CD4-positive, alpha-beta T cell treated with Interleukin-12 subunit alpha and Interleukin-12 subunit beta, for 1 hour (primary cell): ENCODE measurements around the gene FMC1.
"Not testable (repeated sequence)": the region's sequence is repeated elsewhere in the genome, so short reads cannot be mapped to it uniquely, and the experiment has no call there.

Source experiments
- DNase-seq: peaks from one replicate; pipeline ENCODE4 v3.0.0-alpha.2; 2020

FMC1 gene, protein sequence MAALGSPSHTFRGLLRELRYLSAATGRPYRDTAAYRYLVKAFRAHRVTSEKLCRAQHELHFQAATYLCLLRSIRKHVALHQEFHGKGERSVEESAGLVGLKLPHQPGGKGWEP

DNA sequence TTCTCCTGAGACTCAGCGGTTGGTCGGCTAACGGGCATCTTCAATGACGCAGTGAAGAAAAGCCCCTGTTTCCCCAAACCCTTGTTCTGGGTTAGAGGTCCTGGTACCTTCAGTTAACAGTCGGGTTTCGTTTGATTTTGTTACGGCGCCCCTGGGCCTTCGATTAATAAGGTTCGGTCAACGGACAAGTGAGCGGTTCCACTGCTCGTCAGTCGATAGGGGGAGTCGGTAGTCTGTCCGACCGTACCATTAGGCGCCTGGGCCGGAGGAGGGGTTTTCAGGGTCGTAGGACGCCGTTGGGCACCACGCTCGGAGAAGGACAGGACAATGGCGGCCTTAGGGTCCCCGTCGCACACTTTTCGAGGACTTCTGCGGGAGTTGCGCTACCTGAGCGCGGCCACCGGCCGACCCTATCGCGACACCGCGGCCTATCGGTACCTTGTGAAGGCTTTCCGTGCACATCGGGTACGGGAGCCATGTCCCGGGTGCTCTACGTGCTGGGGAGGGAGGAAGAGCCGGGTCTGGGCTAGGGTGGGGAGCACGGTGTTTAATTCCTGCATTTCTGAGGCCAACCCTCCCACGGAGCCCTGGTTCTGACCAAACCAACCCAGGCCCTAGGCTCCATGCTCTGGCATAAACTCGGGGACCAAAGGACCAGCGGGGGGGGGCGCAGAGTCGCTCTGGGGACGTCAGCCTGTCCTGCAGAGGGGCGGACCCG lies at the start of gene FMC1:
Gene FMC1 (plus strand): TSS at position 280 of the 718 bp plus-strand sequence. CDS start 48 bp downstream, at position 328.
- peak; percentile 89 for DNase-seq

- DNase-seq: no peak
These were observed 48.3 kb upstream of the FMC1 start for GRCh38 chr7:139292821-139293220.

- no peak for DNase-seq
These were observed 47.6 kb upstream of the FMC1 start for GRCh38 chr7:139293534-139293933.

- DNase-seq: no peak
These were observed 46.9 kb upstream of the FMC1 start for GRCh38 chr7:139294241-139294640.

GRCh38 chr7:139294951-139295575 lies 46.1 kb upstream of the FMC1 start:
- no peak for DNase-seq

DNA sequence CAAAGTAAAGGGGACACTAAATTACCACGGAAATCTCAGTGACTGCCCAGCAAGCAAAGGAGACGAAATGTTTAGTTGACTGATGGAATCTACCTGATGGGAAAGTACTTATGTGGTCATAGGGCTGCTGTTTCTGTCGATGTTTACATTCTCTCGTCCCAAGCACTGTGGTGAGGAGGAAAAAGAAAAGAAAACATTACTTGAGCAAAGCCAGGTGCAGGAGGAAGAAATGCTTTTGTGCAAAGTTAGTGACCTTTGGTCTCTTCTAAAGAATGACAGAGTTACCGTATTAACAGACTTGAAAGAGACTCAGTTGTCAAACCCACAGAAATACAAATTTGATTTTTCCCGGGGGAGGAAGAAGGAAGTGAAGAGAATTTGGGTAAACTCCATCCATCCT lies 43.3 kb upstream of the FMC1 start:
- no peak for DNase-seq

DNA sequence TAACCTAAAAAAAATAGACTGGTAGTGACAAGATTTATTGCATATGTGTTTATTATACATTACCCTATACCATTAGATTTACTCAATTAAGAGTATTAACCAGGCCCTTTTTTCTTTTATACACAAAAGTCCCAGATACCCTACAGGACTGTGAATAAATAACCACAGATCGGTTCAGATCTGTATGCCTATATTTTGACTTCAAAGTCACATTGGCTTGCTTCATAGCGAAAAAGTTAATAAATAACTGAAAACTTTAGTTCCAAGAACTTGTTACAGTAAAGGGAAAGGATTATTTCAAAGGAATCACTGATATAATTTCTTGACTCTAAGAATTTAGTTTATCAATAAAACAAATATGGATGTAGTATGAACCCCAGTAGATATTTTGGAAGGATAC lies 41.8 kb upstream of the FMC1 start:
- DNase-seq: no peak

- no peak for DNase-seq
These were observed 40.7 kb upstream of the FMC1 start for GRCh38 chr7:139300390-139300789.

DNA sequence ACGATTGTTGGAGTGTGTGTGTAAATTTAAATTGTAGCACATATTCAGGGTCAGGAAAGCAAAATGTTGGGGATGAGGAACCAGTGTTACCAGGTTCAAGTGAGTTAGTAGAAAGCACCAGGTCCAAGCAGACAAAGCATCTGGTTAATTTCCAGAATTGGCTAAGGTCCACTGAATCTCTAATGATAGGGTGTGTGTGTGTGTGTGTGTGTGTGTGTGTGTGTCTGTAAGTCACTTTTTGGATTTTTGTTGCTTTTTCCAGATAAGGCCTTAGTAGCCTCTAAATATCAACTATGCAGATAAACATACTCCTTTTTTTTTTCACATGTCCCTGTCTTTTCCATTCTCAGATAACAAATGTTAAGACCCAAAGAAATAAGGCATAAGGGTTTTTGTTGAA lies 36.6 kb upstream of the FMC1 start:
- no peak for DNase-seq

GRCh38 chr7:139317939-139318505 lies 23.1 kb upstream of the FMC1 start:
- DNase-seq: no peak

DNA sequence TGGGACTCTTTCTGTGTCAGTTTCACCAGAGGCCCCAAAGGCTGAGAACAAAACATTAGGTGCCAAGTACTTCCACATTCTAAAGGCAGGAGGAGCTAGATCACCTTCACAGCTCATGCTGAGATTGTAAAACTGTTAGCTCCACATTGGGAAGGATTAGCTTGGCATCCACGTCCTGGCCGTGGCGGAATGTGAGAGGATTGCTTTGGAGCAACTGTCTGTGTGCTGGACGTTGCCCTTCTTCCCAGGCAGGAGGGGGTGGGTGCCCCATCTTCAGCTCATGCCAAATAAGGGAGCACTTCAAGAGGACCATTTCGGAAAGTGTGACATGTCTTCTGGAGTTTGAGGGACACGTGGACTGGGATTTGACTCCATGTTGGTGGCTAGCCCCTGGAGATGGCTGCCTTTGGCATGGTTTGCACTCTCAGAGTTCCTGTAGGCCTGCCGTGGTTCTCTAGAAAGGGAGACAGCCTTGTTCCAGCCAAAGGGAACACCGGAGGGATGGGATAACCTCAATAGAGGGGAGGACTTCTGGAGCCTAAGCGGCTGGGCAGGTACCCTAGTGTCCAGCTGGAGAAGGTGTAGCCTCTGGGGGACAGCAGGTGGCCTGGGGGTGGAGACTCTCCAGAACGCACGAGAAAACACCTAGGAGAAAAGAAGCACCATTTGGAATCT lies 19.9 kb upstream of the FMC1 start:
- DNase-seq: no peak

GRCh38 chr7:139324709-139325108 lies 16.4 kb upstream of the FMC1 start:
- DNase-seq: not testable (repeated sequence)

GRCh38 chr7:139328375-139328774 lies 12.8 kb upstream of the FMC1 start:
- DNase-seq: no peak

- DNase-seq: no peak
These were observed 12.0 kb upstream of the FMC1 start for GRCh38 chr7:139329119-139329518.

GRCh38 chr7:139330333-139331030 lies 10.7 kb upstream of the FMC1 start:
- DNase-seq: no peak

GRCh38 chr7:139332697-139333359 lies 8.3 kb upstream of the FMC1 start:
- DNase-seq: no peak

DNA sequence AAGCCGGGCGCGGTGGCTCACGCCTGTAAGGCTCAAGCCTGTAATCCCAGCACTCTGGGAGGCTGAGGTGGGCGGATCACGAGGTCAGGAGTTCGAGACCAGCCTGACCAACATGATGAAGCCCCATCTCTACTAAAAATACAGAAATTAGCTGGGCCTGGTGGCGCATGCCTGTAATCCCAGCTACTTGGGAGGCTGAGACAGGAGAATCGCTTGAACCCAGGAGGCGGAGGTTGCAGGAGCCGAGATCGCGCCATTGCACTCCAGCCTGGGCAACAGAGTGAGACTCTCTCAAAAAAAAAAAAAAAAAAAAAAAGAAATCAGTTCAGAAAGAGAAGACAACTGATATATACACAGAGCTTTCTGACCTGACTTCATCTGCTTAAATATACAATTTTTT lies 7.7 kb upstream of the FMC1 start:
- DNase-seq: not testable (repeated sequence)

GRCh38 chr7:139334399-139335150 lies 6.6 kb upstream of the FMC1 start:
- DNase-seq: no peak

DNA sequence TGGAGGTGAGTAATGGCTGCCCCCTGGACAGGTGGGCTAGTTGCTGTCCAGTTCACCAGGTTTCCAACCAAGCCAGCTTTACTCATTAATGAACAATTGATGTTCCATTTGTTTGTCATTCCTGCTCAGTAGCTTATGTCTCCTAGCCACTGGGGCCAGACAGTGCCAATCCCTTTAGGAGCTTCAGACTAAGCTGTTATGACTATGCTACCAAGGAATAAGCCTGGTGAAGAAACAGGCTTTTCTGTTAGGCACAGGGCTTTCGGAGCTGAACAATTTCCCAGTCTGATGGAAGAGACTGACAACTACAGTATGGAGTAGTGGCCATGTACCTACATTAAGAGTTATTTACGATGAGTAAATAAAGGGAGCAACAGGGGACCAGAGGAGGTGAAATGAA lies 2.1 kb upstream of the FMC1 start:
- no peak for DNase-seq

GRCh38 chr7:139339698-139340036 lies 1.5 kb upstream of the FMC1 start:
- peak; percentile 13 for DNase-seq

- peak; percentile 99 for DNase-seq
These were observed 915 bp upstream of the FMC1 start for GRCh38 chr7:139340037-139340807.
